ENCODE measurements around the gene RBM45.

DNA sequence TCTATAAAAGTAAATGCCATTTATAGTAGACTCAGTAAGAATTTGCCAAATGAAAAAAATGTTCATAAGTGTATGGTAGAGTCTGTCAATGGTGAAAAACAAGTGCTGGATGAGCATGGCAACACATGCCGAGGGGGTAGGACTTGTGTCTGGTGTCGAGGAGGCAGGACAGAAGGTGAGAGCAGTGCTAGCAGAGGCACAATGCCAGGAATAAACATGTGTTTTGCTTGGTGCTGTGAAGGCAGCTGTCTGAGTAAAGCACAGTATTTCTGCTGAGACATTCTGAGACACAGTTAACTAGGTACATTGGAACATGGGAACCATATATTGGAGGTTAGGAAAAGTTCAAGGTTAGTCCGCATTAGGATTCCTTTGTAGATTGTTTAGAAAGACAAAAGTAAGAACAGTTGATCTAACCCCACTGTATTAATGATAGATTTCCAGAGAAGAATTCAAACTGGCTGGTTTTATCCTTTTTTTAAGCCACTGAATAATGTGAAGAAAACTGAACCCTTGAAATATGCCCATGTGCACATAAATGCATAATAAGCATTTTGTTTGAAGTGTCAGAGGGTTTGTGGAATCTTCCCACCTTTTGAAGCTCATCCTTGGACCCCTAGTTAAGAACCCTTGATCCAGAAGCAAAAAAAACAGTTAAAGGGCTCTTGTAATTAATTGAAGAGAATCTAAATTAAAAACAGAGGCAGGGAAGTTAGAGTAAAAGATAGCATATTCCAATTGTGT is 7.1 kb downstream of the RBM45 start:
- TF ChIP-seq, protein P1, sequence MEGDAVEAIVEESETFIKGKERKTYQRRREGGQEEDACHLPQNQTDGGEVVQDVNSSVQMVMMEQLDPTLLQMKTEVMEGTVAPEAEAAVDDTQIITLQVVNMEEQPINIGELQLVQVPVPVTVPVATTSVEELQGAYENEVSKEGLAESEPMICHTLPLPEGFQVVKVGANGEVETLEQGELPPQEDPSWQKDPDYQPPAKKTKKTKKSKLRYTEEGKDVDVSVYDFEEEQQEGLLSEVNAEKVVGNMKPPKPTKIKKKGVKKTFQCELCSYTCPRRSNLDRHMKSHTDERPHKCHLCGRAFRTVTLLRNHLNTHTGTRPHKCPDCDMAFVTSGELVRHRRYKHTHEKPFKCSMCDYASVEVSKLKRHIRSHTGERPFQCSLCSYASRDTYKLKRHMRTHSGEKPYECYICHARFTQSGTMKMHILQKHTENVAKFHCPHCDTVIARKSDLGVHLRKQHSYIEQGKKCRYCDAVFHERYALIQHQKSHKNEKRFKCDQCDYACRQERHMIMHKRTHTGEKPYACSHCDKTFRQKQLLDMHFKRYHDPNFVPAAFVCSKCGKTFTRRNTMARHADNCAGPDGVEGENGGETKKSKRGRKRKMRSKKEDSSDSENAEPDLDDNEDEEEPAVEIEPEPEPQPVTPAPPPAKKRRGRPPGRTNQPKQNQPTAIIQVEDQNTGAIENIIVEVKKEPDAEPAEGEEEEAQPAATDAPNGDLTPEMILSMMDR (IDR thresholded peaks at IDR 0.05; ENCODE audit: insufficient read depth, low read depth, low read length): no peak
- no peak for TF ChIP-seq EZH2 (IDR thresholded peaks at IDR 0.05; ENCODE audit: insufficient read depth, low read length)
